ENCODE measurements around the gene HAPLN3.

DNA sequence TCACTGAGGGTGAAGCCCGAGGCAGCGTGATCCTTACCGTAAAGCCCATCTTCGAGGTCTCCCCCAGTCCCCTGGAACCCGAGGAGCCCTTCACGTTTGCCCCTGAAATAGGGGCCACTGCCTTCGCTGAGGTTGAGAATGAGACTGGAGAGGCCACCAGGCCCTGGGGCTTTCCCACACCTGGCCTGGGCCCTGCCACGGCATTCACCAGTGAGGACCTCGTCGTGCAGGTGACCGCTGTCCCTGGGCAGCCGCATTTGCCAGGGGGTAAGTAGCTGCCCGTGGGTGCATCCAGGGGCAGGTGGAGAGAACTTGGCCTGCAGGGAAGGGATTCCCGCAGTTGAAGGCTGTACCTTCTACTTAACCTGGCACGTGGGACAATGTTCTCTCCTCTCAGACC, 49.7 kb downstream of the HAPLN3 start:
- TF ChIP-seq, protein P1, sequence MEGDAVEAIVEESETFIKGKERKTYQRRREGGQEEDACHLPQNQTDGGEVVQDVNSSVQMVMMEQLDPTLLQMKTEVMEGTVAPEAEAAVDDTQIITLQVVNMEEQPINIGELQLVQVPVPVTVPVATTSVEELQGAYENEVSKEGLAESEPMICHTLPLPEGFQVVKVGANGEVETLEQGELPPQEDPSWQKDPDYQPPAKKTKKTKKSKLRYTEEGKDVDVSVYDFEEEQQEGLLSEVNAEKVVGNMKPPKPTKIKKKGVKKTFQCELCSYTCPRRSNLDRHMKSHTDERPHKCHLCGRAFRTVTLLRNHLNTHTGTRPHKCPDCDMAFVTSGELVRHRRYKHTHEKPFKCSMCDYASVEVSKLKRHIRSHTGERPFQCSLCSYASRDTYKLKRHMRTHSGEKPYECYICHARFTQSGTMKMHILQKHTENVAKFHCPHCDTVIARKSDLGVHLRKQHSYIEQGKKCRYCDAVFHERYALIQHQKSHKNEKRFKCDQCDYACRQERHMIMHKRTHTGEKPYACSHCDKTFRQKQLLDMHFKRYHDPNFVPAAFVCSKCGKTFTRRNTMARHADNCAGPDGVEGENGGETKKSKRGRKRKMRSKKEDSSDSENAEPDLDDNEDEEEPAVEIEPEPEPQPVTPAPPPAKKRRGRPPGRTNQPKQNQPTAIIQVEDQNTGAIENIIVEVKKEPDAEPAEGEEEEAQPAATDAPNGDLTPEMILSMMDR (IDR thresholded peaks at IDR 0.05 in 8 of 11, conservative IDR thresholded peaks at IDR 0.05 in 3 of 11) = no peak
- TF ChIP-seq POLR2AphosphoS5 (IDR thresholded peaks at IDR 0.05) = no peak
- TF ChIP-seq POLR2A (IDR thresholded peaks at IDR 0.05) = no peak
